ENCODE results near the gene BABAM2.

DNA sequence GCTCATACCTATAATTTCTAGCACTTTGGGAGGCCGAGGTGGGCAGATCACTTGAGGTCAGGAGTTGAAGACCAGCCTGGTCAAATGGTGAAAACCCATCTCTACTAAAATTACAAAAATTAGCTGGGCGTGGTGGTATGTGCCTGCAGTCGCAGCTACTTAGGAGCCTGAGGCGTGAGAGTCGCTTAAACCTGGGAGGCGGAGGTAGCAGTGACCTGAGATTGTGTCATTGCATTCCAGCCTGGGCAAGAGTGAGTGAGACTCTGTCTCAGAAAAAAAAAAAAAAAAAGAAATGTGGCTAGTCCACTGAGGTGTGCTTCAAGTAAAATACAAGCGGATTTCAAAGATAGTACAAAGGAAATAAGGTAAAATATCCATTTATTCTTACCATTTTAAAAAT is 46.5 kb upstream of the BABAM2 start:
- TF ChIP-seq, protein P1, sequence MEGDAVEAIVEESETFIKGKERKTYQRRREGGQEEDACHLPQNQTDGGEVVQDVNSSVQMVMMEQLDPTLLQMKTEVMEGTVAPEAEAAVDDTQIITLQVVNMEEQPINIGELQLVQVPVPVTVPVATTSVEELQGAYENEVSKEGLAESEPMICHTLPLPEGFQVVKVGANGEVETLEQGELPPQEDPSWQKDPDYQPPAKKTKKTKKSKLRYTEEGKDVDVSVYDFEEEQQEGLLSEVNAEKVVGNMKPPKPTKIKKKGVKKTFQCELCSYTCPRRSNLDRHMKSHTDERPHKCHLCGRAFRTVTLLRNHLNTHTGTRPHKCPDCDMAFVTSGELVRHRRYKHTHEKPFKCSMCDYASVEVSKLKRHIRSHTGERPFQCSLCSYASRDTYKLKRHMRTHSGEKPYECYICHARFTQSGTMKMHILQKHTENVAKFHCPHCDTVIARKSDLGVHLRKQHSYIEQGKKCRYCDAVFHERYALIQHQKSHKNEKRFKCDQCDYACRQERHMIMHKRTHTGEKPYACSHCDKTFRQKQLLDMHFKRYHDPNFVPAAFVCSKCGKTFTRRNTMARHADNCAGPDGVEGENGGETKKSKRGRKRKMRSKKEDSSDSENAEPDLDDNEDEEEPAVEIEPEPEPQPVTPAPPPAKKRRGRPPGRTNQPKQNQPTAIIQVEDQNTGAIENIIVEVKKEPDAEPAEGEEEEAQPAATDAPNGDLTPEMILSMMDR (IDR thresholded peaks at IDR 0.05) = no peak
- TF ChIP-seq POLR2AphosphoS5 (IDR thresholded peaks at IDR 0.05) = no peak

Data from sigmoid colon (tissue), 4 donors.